SU-DHL-6 (cell line): Measurements from ENCODE around the gene F8A1.

Experiments
- EZH2phosphoT487 ChIP-seq: fragments of 200-600 bp; sonication (generic), shearing (Covaris generic); conservative IDR thresholded peaks from 2 replicates; pipeline ENCODE4 v1.6.1; 2018; ENCODE audit warnings: mild to moderate bottlenecking, antibody characterized with exemption, low read length, moderate library complexity, mixed read lengths
- TF ChIP-seq, protein P1 (sequence below): fragments of 200-600 bp; sonication (generic); IDR thresholded peaks from one replicate; pipeline ENCODE4 v1.5.1; 2017; ENCODE audit warnings: antibody characterized with exemption, mild to moderate bottlenecking, low read length, moderate library complexity; ENCODE audit not compliant: insufficient read depth, poor library complexity, severe bottlenecking

DNA sequence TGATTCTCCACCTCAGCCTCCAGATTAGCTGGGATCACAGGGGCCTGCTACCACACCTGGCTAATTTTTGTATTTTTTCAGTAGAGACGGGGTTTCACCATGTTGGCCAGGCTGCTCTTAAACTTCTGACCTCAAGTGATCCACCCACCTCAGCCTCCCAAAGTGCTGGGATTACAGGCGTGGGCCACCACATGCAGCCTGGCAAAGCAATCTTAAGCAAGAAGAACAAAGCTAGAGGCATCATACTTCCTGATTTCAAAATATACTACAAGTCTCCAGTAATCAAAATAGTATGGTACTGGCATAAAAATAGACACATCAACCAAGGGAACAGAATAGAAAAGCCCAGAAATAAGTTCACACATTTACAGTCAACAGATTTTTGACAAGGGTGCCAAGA, 12.8 kb upstream of the F8A1 start:
- TF ChIP-seq, protein P1, sequence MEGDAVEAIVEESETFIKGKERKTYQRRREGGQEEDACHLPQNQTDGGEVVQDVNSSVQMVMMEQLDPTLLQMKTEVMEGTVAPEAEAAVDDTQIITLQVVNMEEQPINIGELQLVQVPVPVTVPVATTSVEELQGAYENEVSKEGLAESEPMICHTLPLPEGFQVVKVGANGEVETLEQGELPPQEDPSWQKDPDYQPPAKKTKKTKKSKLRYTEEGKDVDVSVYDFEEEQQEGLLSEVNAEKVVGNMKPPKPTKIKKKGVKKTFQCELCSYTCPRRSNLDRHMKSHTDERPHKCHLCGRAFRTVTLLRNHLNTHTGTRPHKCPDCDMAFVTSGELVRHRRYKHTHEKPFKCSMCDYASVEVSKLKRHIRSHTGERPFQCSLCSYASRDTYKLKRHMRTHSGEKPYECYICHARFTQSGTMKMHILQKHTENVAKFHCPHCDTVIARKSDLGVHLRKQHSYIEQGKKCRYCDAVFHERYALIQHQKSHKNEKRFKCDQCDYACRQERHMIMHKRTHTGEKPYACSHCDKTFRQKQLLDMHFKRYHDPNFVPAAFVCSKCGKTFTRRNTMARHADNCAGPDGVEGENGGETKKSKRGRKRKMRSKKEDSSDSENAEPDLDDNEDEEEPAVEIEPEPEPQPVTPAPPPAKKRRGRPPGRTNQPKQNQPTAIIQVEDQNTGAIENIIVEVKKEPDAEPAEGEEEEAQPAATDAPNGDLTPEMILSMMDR = no peak
- TF ChIP-seq EZH2phosphoT487 = no peak
